Activated CD4-positive, alpha-beta T cell treated with anti-CD3 and anti-CD28 coated beads, Interleukin-2, amount 50 U/mL, for 24 hours (primary cell): ENCODE results near the gene ZFR.

Source experiments
- DNase-seq, 2 donors: peaks; one replicate each; pipeline ENCODE4 v3.0.0-alpha.2; 2020; ENCODE audit warnings: low read depth in 1 of 2, low spot score in 1 of 2

ZFR gene

DNA sequence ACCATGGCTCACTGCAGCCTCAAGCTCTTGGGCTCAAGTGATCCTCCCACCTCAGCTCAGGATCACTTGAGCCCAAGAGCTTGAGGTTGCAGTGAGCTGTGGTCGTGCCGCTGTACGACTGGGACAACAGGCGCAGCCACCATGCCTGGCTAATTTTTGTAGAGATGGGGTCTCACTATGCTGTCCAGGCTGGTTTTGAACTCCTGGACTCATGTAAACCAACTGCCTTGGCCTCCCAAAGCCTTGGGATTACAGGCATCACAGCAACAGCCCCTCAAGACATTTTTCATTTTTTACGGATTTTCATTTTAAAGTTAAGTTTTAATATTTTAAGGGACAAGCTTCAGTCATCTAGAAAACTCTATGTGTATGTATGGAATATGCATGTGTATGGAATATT, 78.9 kb downstream of the ZFR start:
- no peak for DNase-seq

DNA sequence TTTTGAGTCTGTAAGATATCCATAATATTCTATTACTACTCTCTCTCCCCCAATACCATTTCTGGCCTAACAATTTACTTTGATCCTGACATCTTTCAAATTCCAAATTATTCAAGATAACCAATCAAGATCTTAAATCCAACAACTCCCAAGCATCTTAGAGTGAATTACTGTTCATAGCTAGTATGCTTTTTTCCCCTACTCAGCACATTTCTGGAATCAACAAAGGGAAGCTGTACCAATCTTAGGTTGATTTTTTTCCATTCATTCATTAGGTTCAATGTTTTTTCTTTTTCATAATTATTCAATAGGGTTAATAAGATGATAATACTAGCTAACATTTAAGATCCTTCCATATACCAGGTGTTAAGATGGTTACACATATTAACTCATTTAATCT, 81.5 kb downstream of the ZFR start:
- DNase-seq = no peak

DNA sequence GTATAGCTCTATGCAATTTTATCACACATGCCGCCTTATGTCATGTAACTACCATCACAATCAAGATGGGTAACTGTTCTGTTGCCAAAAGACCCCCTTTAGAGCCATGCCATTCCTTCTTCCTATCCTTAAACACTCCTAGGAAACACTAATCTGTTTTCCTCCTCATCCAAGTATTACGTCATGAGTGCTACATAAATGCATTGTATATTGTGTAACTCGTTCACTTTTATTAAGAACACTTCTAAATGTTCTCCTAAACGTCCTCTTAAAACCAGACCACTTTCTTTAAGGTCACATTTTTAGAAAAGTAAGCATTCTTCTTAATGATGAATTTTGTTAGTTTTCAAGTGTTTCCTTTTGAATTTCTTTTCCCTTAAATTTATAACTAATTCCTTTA, 82.0 kb downstream of the ZFR start:
- no peak for DNase-seq

DNA sequence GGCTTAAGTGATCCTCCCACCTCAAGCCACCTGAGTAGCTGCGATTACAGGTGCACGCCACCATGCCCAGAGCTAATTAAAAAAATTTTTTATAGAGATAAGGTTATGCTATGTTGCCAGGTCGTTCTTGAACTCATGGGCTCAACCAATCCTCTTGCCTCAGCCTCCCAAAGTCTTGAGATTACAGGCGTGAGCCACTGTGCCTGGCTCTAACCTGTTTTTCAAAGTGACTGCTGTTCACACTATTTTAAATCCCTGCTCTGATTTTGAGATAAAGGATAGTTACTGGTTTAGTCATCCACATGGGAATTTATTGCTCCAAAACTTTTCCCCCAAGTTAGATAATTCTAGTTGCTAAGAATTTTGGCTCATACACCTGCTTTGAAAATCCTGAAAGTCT, 83.6 kb downstream of the ZFR start:
- DNase-seq = no peak

DNA sequence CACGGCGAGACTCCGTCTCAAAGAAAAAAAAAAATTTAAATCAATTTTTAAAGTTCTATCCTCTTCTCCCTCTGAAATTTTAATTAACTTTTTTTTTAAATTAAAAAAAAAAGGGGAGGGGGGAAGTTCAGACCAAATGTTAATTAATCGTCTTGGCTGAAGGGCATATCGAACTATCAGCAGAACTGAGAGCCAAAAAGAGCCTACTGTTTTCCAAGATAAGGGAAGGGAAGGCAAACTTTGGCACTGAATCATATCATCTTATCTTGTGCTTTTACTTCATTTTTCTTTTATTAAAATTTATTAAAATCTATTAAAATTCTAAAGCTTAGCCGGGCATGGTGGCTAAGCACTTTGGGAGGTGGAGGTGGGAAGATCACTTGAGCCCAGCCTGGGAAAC, 85.9 kb downstream of the ZFR start:
- DNase-seq = no peak

DNA sequence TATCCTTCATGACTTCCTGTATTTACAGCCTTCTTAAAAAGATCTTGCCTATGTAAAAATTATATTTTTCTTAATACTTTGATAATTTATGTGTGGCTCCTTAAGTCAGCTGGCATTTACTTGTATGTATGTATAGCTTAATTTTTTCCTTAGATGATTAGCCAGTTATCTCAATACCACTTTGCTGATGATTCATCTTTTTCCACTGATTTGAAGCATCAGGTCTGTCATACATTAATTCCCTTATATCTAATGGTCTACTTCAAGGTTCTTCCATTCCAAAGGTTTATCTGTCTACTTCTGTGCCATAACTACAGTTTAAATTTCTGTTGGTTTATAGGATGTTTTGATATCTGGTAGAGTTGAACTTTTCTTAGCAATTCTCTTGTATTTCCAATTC, 86.9 kb downstream of the ZFR start:
- no peak for DNase-seq

DNA sequence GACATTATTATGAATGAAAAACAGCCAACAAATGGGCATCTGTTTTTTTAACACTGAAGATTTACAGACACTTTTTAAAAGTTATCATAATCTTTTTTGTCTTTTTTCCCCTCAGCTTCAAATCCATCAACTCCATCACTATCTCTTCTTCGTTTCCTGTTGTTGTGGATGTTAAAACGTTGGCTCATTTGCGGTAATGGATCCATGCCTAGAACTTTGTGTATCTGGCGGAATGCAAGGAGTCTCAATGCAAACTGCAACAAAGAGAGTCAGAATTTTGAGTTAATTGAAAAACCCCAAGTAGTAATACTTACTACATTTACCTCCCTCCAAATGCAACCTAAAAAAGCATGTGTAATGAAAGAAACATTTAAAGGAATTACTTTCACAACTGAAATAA, 88.9 kb downstream of the ZFR start:
- DNase-seq = no peak

DNA sequence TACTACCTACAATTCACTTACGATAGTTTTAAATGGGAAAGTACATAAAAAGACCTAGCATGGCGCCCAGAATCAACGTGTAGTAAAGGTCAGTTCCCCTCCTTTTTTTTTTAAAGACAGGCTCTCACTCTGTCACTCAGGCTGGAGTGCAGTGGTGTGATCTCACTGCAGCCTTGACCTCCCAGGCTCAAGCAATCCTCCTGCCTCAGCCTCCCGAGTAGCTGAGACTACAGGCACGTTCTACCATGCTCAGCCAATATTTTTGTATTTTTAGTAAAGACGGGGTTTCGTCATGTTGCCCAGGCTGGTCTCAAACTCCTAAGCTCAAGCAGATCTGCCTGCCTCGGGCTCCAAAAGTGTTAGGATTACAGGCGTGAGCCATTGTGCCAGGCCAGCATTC, 91.1 kb downstream of the ZFR start:
- no peak for DNase-seq

DNA sequence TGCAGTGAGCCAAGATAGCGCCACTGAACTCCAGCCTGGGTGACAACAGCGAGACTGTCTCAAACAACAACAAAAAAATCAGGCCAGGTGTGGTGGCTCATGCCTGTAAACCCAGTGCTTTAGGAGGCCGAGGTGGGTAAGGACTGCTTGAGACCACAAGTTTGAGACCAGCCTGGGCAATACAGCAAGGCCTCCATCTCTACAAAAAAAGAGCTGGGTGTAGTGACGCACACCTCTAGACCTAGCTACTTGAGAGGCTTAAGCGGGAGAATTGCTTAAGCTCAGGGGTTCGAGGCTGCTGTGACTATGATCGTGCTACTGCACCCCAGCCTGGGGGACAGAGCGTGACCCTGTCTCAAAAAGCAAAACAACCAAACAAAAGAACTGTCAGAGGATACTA, 91.9 kb downstream of the ZFR start:
- DNase-seq = no peak

DNA sequence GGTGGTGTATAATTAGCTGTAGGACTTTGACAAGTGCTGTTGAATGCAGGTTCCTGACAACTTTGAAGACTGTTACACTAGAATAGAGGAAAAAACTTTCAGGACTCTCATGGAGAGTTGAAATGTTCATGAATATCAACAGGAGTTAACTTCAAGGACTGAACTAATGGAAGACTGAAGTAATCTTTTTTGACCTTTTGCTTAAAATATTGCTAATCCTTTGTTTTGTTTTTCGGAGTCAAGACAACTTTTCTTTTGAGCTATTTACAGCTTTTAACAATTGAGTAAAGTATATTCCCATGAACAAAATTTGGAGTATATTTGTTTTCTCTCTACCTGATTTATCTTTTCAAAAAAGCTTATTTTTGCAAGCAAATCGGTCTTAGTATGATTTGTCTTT, 97.7 kb downstream of the ZFR start:
- DNase-seq = no peak

DNA sequence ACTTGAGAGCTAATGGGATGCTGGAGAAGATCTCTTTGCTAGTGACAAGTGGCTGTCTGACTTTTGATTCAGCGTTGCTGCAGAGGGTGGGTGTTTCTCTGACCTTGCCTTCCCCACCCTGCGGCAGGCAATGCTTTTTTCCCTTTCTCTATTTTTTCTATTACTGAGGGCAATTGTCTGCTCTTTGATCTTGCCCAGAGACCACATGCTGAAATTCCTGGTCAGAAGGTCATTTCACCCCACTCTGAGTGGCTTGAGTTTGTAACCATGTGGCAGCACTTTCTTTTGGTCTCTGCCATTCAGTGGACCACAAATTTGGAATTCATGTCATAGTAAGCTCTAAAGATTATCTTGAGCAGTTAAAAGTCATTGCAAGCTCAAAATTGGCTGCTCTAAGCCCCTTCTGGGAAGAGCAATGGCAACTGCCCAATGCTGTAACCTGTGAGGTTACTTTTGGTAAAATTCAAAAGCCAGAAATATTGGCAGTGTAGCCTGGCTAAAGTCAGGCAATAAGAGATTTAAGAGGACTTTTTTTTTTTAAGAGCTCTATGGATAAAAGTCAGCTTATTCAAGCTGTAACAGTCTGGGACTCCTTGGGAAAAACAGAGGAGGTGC, 101.4 kb downstream of the ZFR start:
- DNase-seq = no peak

DNA sequence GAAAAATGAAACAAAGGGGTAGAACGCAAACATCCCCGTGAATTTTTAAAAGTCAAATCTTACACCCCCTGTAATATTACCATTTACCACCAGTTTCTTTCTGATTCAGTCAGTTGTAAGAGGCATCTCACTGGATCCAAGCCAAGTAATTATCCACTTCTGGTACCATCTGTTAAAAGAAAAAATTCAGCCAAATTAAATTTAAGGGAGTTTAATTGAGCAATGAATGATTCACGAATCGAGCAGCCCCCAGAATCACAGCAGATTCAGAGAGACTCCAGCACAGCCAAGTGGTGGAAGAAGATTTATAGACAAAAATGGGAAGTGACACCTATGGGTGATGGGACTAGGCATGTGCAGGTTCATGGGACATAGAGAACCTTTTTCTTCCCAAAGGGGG, 101.9 kb downstream of the ZFR start:
- no peak for DNase-seq

DNA sequence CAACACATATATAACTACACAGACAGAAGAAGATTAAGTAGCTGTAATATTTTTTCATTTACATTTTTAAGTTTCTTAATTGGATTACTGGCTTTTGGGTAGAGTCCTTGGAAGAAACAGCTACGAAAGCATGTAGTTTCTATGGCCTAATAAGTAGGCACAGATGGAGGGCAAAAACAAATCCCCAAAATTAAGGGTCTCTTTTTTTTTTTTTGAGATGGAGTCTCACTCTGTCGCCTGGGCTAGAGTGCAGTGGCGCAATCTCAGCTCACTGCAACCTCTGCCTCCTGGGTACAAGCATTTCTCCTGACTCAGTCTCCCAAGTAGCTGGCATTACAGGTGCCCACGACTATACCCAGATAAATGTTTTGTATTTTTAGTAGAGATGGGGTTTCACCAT, 104.7 kb downstream of the ZFR start:
- DNase-seq = no peak

DNA sequence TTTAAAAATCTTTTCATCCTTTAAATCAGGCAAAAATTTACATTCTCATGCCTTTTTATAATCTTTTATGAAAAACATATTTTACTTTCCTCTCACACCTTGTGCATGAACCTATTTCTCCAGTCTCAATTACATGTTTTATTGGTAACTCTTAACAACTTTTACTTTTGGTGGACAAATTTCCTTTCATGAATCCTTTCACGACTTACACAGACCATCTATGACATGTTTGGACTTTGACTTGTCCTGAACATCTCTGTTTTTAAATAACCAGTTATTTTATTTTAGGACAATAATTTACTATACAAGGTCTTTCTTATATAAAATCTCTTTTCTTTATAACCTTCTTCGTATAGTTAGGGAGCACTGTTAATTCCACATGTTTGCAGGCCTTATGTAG, 105.3 kb downstream of the ZFR start:
- no peak for DNase-seq

DNA sequence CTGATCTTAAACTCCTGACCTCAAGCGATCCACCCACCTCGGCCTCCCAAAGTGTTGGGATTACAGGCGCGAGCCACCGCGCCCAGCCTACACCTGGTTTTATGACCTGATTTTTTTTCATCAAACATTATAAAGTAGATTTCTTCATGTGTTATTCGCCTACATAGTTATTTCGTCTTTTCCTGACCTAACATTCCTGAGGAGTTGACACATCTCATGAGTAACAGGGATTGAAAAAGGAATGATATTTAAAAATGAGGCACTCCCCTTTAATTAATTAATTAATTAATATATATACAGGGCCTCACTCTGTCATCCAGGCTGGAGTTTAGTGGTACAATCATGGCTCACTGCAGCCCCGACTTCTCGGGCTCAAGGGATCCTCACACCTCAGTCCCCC, 111.6 kb downstream of the ZFR start:
- DNase-seq = no peak

DNA sequence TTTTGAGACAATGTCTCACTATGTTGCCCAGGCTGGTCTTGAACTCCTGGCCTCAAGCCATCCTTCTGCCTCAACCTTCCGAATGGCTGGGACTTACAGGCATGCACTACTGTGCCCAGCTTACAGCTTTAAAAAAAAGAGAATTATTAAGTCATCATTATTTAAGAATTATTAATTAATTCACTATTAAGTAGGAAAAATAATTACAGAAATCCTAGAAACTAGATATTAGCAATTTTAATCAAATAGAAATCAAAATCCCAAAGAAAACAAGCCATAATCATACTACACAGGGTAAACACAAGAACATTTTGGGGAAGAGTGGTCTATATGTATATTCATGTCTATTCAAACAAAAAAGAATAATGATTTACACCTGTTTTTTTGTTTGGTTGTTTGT, 112.2 kb downstream of the ZFR start:
- no peak for DNase-seq

DNA sequence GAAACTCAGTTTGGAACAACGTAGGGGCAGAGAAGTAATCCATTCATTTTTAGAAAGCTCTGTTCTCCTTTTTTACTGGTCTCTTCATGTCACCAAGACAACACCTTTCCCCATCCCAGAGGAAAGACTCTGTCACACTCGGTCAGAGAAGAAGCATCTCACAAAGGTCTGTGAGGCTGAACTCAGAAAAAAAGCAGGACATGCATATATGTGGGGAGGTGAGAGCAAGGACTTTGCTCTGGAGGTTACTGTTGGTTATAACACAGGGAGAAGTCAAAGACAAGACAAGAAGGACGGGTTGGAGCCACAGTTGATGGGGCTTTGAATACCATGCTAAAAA, 112.6 kb downstream of the ZFR start:
- no peak for DNase-seq

DNA sequence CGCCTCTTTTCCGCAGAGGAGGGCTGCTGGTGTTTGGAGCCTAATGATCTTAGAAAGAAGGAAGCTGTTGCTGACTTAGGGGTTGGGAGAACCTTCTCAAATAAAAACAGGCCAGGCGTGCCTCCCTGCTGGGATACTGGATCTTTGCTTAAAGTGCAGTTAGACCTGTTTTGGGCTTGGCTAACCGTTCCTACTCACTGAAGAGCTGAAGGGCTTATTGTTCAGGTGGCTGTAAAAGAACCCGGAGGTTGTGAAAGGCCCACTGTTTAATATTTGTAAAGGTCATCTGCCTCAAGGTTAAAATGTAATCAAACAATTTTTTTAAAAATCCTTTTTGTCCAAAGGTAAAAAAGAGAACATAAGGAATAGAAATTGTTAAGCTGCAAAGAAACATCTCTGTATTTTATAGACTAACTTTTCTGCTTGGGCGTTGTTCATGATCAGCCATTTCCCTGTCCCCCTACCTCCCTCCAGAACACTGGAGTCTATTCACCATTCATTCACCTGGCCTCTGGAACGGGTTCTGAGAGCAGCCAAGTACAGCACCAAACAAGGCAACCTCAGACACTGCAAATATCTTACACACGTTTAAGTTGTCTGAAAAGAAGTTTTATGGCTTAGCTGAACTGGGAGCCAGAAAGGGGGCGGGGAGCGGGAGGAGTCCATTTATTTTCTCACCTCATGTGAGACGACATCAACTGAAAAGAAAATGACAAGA, 113.2 kb downstream of the ZFR start:
- DNase-seq = no peak

DNA sequence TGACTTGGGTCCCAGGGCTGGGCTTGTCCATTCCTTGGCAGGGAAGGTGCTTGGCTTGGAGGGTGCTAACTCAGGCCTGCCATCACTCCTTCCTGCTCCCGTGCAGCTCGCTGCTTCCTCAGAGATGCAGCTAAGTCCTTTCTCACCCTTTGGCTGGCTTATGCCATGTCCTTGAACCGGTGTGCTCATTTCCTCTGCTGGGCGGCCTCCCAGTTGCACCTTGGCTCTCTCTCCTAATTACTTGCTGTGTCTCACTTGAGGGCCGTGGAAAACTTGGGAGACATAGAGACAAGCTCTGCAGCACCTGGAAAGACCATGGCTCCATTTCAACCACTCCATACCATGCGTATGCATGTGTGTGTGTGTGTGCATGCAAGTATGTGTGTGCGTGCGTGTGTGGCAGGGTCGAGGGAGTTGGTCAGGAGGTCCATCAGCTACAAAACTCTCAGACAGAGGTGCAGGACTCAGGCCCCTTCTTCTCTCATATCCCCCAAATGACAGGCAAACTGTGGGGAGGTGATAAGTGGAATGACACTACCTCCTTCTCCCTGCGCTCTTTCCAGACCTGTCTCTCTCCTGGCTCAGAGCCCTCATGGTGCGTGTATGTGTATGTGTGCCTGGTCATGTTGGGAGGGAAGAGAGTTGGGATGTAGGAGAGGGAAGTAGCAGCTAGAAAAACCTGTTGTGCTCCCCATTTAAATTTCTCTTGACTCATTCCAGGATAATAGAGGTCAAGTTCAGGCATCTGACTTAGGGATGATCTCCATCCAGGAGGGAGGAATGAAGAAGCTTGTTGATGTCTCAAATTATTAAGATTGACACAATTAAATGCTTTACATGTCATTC, 114.2 kb downstream of the ZFR start:
- DNase-seq = no peak

DNA sequence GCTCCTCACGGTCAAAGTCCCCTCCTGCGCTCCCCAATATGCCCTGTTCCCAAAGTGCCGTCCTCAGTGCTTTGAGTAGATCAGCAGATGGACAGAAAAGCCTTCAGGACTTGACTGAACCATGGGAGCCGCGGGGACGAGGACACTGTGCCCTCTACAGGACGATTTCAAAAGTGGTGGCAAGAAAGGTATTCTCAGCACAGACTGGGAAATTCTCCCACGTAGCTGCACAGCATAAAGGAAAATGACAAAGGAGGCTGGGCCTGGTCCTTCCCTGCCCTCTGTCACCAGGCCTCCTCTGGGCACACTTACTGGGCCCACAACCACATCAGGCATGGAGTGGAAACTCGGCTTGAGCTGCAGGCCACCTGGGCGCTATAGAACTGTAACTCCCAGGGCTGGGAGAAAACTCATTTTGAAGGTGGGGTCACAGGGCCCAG, 115.1 kb downstream of the ZFR start:
- peak; percentile 14 to 39 for DNase-seq

DNA sequence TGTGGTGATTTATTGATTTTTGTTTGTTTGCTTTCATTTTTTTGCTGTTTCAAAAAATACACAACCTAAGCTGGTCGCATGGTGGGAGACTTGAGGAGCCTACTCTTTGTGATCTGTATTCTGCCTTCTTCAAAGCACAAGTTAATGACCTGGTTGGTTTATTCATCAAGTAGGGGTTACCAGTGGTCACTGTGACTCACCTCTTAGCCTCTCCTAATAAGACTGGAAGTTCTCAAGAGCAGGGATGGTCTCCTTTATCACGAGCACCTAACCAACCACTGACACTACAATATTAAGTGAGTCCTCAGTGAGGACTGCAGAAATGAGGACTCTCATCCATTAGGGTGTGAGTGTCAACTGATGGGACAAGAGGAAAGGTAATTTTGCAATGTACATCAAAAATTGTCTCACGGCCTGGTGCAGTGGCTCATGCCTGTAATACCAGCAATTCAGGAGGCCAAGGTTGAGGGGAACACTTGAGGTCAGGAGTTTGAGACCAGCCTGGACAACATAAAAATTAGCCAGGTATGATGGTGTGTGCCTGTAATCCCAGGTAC, 118.2 kb downstream of the ZFR start:
- DNase-seq = no peak

DNA sequence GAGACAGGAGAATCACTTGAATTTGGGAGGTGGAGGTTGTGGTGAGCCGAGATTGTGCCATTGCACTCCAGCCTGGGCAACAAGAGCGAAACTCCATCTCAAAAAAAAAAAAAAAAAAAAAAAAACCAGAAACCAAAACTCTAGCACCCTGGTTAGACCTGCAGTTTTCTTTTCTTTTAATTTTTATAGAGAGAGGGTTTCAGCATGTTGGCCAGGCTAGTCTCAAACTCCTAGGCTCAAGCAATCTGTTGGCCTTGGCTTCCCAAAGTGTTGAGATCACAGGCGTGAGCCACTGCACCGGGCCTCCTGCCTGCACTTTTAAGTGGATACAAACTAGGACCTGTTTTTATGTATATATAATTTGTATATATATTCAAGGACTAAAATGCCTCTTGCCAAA, 118.9 kb downstream of the ZFR start:
- no peak for DNase-seq
